ENCODE results near the gene POU2F2. TPM values are rescaled to one million over a fixed set of nuclear protein-coding genes. Genes with fewer than 3 reads are reported as not detected.

The POU2F2 gene
- total RNA-seq, 1 experiment from 2014 or later, result 2.9 TPM

- intact Hi-C loops (cut with micrococcal nuclease; ENCODE audit: unreplicated experiment), result no loop called here
- no TSS peak for BruUV-seq (replicated peaks)
- Histone ChIP-seq H3K4me1 (replicated peaks; ENCODE audit: insufficient read depth) (no peaks in the 10 kb centered on the region), H3K36me3 (ENCODE audit: low read depth) (no peaks in the 10 kb centered on the region), H2AFZ (no peak overlapping the region), H3K27ac (no peak overlapping the region), H3K27me3 (ENCODE audit: insufficient read depth, low read depth) (peaks cover 47% of the 10 kb centered on the region), H4K20me1 (ENCODE audit: insufficient read depth) (no peaks in the 10 kb centered on the region), H3K9me2 (ENCODE audit: insufficient read depth) (no peaks in the 10 kb centered on the region), H3K9me3 (ENCODE audit: insufficient read depth, low read depth) (no peaks in the 10 kb centered on the region), H3K4me3 (no peak overlapping the region), H3K4me2 (no peak overlapping the region), H3K79me2 (ENCODE audit: low read depth) (no peaks in the 10 kb centered on the region), H3F3A (ENCODE audit: insufficient read depth, low read depth) (no peaks in the 10 kb centered on the region)
- POLR2A ChIA-PET (ENCODE audit: unreplicated experiment), result no interaction called here
- DNase-seq, result no peak
- CTCF ChIA-PET, result no interaction called here
- TF ChIP-seq CTCF (conservative IDR thresholded peaks at IDR 0.05) (no peak), EZH2 (IDR thresholded peaks at IDR 0.05; ENCODE audit: low read depth) (no peak)
These were observed 22.5 kb upstream of the POU2F2 start for GRCh38 chr19:42154471-42155323.

- no TSS peak for BruUV-seq (replicated peaks)
These were observed 21.6 kb upstream of the POU2F2 start for GRCh38 chr19:42153672-42154433.

More at GRCh38 chr19:42153672-42154433, 21.6 kb upstream of the POU2F2 start:
- no peaks in the 10 kb centered on the region for H3K36me3 ChIP-seq (ENCODE audit: low read depth)
- CTCF ChIA-PET, result no interaction called here
- no peaks in the 10 kb centered on the region for H3K4me1 ChIP-seq (replicated peaks; ENCODE audit: insufficient read depth)
- no peaks in the 10 kb centered on the region for H4K20me1 ChIP-seq (ENCODE audit: insufficient read depth)
- H3K4me3 ChIP-seq, result no peak overlapping the region
- peaks cover 55% of the 10 kb centered on the region for H3K27me3 ChIP-seq (ENCODE audit: insufficient read depth, low read depth)
- TF ChIP-seq CTCF (conservative IDR thresholded peaks at IDR 0.05) (no peak), EZH2 (IDR thresholded peaks at IDR 0.05; ENCODE audit: low read depth) (no peak)
- H3K4me2 ChIP-seq, result no peak overlapping the region
- POLR2A ChIA-PET (ENCODE audit: unreplicated experiment), result no interaction called here
- no peak for DNase-seq
- H3K79me2 ChIP-seq (ENCODE audit: low read depth), result no peaks in the 10 kb centered on the region
- intact Hi-C loops (cut with micrococcal nuclease; ENCODE audit: unreplicated experiment), result no loop called here
- H3K27ac ChIP-seq, result no peak overlapping the region
- no peaks in the 10 kb centered on the region for H3K9me3 ChIP-seq (ENCODE audit: insufficient read depth, low read depth)
- no peaks in the 10 kb centered on the region for H3F3A ChIP-seq (ENCODE audit: insufficient read depth, low read depth)
- no peaks in the 10 kb centered on the region for H3K9me2 ChIP-seq (ENCODE audit: insufficient read depth)
- H2AFZ ChIP-seq, result no peak overlapping the region
